Endothelial cell of umbilical vein (primary cell): Measurements from ENCODE around the gene NTRK2.

Experiments
- CTCF ChIP-seq, 2 donors: IDR thresholded peaks; 1 replicate in 1 of 2; 2 replicates in 1 of 2; pipeline ENCODE4 v1.5.1; 2011; ENCODE audit warnings: low read length in 2 of 2, mild to moderate bottlenecking in 2 of 2, moderate library complexity in 2 of 2, control low read depth in 1 of 2, inconsistent platforms in 1 of 2, low read depth in 1 of 2; ENCODE audit not compliant: insufficient read depth in 1 of 2; ENCODE audit errors: extremely low read depth in 1 of 2
- EZH2 ChIP-seq: IDR thresholded peaks from 2 replicates; pipeline ENCODE4 v1.6.1; 2012; ENCODE audit warnings: borderline replicate concordance, low read depth, mild to moderate bottlenecking, moderate library complexity, low read length, inconsistent platforms; ENCODE audit not compliant: severe bottlenecking
- GATA2 ChIP-seq: IDR thresholded peaks from 2 replicates; pipeline ENCODE4 v1.7.0; 2011; ENCODE audit warnings: low read depth, mild to moderate bottlenecking, moderate library complexity, mixed read lengths, low read length; ENCODE audit not compliant: insufficient read length, insufficient read depth
- JUN ChIP-seq: IDR thresholded peaks from 2 replicates; pipeline ENCODE4 v1.6.1; 2011; ENCODE audit warnings: borderline replicate concordance, low read depth; ENCODE audit not compliant: insufficient read length, insufficient read depth
- MAX ChIP-seq: IDR thresholded peaks from 2 replicates; pipeline ENCODE4 v1.6.1; 2011; ENCODE audit not compliant: insufficient read depth, insufficient read length
- MYC ChIP-seq: IDR thresholded peaks from one replicate; pipeline ENCODE4 v1.6.1; 2011; ENCODE audit warnings: mild to moderate bottlenecking, low read depth, low read length
- POLR2A ChIP-seq: IDR thresholded peaks from 2 replicates; pipeline ENCODE4 v1.6.1; 2012; ENCODE audit warnings: low read depth, mild to moderate bottlenecking, control low read depth, low read length
- POLR2AphosphoS5 ChIP-seq: IDR thresholded peaks from 2 replicates; pipeline ENCODE4 v1.6.1; 2012; ENCODE audit warnings: low read depth, mild to moderate bottlenecking, control low read depth, low read length, moderate library complexity; ENCODE audit not compliant: insufficient read depth

DNA sequence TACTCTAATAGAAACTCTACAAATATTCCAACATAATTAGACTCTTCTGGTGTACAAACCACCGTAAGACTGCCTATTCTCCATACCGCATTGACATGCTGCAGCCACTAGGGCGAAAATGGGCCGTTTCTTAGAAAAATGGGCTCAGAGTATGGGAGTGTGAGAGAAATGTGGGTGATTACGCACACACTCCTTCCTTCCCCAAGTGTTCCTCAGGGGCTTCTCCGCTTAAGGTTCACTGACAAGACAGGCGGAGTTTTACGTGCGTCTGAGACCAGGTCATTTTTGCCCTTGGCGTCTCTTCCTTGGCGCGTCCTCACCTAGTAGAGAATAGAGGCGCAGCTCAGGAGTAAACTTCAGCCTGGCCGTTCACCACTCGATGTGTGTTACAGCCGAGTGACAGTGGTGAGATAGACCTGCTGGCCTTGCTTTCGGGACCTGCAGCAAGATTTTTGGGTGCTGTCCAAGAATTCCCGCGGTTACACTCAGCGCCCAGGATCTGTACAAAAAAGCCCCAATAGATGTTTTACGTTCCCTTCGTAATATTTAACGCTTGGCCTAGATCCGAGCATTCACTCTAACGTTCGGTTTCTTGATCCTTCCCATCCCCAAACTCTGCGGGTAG, 1.8 kb upstream of the NTRK2 start:
- TF ChIP-seq EZH2 (no peak), CTCF (IDR thresholded peaks at IDR 0.05; ENCODE audit: extremely low read depth in 1 of 2, insufficient read depth in 1 of 2, low read depth in 1 of 2, low read length in 2 of 2) (peak; percentile 38 to 46), JUN (no peak), POLR2A (no peak), GATA2 (no peak), MAX (no peak), POLR2AphosphoS5 (no peak), MYC (no peak)
